GM19372 (cell line): ENCODE results near the gene ATXN10.

Experiments
- ATAC-seq: cut with Tn5 transposase; IDR thresholded peaks from one replicate; pipeline ENCODE4 v1.9.1; 2021; ENCODE audit warnings: mild to moderate bottlenecking, low read depth, moderate library complexity; ENCODE audit not compliant: unreplicated experiment

ATXN10 gene

DNA sequence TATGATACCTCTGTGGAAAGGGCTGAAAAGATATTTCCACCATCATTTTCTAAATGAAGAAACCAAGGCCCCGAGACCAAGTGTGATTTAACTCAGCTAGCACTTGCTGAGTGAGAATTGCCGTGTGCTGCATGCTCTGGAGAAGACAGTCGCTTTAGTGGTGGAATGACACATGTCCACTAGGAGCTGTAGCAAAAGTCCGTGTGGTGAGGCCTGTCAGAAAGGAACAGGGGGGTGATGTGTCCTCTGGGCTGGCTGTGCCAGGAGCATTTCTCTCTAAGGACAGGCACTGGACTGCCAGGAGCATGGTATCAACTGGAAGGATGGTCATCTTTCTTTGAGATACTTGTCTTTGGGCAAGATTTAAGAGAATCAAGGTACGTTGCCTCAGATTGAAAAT is 72.8 kb downstream of the ATXN10 start:
- no peak for ATAC-seq

DNA sequence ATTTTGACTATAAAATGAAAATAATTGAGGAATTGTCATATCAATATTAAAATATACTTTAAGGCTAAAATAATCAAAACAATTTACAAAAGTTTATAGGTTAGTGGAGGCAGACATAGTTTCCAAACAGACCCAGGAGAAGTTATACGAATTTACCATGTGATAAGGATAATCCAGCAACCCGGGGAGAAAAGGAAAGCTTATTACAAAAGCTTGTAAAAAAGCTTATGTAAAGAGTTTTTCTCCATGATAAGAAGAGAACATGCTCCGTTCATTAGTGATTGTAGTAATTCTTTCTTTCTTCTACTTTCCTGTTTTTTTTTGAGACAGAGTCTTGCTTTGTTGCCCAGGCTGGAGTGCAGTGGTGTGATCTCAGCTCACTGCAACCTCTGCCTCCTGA is 79.0 kb downstream of the ATXN10 start:
- no peak for ATAC-seq

DNA sequence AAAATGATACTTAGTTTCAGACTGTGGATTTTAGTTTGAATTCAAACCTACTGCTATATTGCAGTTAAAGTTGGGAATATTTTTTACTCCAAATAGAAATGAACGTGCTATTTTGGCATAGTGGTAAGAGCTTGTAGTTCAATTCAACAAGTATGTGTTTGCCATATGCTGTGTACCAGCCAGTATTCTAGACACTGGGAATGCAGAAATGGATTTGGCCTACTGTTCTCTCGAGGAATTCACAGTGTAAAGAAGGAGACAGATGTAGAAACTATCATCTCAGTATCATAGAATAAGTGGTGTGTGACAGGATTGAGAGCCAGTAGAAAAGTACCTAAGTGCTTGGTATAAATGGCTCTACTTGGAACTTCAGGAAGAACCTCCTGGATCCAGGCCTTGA is 80.4 kb downstream of the ATXN10 start:
- ATAC-seq: no peak

DNA sequence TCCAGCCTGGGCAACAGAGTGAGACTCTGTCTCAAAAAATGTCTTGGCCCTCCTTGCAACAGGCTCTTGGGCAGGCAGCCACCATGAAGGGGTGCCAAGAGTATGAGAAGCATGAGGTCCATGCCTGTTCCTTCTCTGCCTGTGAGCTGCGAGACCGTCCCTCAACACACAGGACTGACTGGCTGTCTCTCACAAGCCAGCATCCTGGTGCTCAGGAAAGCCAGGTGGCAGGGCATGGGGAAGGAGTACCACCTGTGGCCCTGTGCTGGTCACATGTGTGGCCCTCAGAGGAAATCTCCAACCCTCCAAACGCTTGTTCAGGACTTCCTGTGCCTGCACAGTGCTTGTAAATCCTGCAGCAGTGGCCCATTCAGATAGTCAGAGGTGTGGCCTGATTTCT is 83.2 kb downstream of the ATXN10 start:
- no peak for ATAC-seq

DNA sequence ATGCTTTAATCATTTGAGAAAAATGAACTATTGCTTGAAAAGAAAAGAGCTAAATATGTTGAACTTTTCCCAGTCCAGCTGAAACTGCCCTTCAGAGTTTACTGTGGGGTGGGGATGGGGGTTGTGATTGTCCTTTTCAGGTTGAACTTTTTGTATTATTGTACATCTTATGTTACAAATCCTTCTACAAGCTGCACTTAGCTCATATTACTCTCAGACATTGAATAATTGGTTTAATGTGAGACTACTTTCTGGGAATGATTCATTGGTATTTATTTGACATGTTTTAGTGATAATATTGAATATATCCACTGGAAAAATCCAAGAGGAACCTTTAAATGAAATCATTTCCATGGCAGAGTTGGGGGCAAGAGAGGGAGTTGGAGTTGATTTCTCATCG is 84.9 kb downstream of the ATXN10 start:
- no peak for ATAC-seq

DNA sequence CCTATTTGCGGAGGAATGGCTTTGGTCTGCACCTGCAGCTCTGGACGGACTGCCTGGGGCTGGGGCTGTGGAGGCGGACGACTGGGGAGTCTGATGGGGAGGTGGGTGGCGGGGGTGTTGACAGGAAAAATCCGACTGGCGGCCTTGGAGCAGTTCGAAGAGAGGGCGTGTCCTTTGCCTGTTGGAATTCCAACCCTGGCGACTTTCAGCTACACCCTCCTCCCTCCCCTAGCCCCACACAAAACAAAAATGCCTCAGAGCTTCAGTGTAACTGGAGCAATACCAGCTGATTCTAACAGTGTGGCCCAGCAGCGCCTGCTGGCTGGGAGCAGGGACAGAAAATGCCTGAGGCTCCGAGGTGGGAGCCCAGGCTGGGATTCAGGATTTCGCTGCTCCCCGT is 85.4 kb downstream of the ATXN10 start:
- ATAC-seq: no peak

DNA sequence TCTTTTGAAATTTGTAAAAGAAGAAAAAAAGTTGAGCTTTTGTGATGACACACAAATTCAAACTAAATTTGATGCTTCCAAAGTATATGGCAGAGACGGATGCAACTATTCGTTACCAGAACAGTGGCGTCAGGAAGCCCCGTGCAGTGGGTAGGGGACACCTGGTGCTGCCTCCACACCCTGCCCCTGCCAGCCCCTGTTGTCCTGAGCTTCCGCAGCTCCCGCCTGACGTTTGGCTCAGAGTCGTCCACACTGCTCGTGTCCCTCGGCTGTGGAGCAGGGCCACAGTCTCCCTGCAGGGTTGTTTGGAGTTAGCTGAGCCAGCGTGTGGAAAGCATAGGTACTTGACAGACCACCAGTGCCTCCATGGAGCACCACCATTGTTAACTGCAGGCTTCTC is 86.3 kb downstream of the ATXN10 start:
- no peak for ATAC-seq

DNA sequence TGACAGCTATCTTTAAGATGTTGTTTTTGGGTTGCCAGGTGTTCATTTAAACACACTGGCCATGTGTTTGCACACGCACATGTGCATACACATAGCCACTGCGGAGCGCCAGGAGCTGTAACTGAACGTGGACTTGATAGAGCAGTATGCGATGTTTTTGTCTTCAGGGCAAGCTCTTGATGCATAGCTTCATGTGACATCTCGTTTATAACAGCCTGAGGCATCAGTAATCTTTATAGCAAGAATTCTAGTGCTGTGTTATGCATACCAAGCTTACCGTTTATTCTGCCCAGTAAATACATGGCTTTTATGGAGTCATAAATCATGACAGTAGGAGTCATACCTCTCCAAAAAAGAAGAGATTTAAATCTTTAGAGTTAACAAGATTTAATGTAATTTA is 87.0 kb downstream of the ATXN10 start:
- no peak for ATAC-seq

DNA sequence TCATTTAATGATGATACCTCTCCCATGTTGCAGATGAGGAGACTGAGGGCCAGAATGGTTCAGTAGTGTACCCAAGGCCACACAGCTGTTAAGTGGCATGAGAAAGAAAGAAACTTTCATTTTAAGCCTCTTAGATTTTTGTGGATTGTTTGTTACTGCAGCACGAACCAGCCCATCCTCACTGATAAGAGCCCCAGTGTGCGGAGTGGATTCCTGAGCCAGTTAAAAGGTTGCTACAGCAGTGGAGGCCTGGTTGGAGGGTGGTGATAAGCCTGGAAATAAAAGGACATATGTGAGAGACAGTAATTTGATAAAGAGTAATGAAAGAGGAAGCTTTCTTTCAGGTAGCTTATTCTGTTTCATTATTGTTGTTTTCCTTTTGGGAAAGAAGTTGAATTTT is 89.0 kb downstream of the ATXN10 start:
- no peak for ATAC-seq

DNA sequence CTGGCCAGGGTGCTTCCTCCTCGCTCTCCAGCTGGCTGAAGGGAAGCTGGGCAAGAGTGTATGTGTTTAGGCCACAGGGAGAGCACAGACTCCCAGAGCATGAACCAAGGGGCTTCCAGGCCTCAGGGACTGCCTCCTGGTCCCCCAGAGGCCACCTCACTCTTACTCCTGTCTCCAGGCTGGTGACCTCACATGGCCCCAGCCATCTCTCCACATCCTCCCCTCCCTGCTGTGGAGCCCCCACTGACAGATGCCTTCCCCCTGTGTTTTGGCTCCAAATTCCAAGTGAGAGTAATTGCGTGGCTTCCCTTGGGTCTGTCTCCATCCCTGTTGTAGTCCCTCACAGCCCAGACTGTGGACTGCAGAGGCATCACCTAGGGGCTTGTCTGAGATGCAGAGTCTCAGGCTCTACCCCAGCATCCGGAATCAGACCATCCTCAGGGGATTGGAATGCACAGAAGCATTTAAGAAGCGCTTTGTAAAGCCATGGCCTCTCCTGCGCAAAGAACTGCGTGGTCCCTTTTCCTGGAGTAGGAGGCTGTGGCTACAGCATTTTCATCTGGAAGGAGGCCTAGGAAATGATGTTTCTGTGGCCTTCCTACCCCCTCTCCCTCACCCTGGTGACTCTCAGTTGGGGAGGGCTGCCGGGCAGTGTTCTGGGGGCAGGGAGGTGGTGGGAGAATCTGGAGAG is 91.1 kb downstream of the ATXN10 start:
- no peak for ATAC-seq

DNA sequence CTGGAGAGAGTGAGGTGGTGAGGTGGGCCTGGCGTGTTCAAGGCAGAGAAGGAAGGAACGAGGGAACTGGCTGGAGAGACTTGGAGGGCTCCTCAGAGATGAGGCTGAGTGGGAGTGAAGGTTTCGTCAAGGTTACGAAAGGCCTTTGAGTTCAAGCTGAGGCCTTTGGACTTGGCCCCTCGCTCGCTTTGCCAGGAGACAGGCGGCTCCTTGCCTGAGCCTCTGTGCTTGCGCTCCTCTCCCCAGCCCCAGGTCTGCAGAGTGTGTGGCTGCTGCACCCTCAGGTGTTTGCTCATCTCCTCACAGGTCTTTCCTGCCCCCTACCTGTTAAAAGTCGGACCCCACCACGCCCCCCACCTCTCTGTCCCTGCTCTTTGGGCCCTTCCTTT is 91.6 kb downstream of the ATXN10 start:
- no peak for ATAC-seq

DNA sequence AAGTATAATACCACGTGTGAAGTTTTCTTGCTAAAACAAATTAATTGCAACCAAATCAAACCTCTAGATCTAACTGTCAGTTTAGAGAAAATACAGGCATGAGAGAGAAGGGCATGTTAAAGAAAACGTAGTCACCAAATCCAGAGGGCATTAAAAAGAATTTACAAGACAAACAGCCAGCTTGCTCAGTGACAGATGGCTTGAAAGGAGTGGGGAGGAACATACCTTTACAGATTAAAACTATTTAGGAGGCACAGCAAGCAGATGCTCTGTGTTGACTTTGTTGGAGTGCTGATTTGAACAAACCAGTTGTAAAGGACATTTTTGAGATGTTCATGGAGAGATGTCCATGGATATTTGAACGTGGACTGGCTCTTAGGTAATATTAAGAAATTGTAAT is 96.9 kb downstream of the ATXN10 start:
- no peak for ATAC-seq

DNA sequence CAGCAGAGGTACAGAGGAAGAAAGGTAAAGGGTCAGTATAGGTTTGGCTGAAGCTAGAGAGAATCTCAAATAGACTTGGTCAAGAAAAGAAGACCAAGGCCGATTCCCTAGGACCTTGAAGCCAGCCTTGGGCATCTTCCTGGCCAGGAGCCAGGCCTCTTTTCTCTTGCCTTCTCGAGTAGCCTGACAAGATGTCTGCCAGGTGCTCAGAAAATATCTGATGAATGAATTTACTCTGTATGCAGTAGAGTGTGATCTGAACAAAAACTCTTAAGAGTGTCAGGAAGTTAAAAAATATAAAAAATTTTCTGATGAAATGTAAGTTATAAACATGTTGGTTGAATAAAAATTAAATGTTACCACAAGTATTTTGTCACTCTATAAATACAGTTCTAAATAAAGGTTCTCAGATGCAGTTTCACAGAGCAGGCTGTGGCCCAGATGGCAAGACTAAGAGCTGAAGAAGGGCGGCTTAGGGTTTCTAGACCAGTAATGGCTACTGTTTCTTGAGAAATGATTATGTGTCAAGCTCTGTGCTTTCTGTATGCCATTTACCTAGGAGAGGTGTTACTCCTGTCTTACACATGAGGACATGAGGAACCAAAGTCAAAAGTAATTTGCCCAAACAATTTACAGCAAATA is 98.1 kb downstream of the ATXN10 start:
- no peak for ATAC-seq

DNA sequence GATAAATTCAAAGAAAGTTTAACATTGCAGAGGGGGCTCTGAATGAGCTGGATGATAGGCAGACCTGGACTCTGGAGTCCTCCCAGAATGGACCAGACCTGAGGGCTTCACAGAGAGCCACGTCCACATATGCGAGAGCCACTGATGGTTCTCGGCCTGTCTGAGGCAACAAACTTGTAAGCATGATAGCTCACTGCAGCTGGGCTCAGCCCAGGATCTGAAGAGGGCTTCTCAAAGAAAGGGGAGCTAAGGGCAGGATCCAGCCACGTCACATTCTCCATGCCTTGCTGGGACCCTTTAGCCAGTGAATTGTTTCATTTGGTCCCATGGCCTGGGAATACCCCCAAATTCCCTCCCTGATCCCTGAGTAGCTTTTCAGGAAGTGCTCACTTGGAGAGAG is 98.9 kb downstream of the ATXN10 start:
- ATAC-seq: no peak

DNA sequence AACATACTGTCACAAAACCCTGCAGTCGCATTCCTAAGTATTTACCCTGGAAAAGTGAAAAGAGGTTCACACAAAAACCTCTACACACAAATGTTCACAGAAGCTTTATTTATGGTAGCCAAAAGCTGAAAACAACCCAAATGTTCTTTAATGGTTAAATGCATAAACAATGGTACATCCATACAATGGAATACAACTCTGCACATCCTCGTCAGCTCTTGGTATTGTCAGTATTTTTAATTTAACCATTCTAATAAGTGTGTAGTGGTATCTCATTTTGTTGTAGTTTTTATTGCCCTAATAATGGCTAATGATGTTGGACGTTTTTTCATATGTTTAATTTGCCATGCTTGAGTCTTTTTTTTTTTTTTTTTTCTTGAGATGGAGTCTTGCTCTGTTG is 99.4 kb downstream of the ATXN10 start:
- ATAC-seq: no peak

DNA sequence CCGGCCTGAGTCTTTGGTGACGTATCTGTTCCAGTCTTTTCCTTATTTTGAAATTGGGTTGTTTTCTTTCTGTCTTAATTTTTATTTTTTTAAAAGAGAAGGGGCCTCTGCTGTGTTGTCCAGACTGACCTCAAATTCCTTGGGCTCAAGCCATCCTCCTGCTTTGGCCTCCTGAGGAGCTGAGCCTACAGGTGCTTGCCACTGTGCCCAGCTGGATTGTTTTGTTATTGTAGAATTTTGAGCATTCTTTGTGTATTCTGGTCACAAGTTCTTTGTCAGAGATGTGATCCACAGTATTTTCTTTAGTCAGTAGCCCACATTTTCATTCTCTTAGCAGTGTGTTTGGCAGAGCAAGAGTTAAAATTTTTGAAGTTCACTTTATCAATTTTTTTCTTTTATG is 100.1 kb downstream of the ATXN10 start:
- no peak for ATAC-seq

DNA sequence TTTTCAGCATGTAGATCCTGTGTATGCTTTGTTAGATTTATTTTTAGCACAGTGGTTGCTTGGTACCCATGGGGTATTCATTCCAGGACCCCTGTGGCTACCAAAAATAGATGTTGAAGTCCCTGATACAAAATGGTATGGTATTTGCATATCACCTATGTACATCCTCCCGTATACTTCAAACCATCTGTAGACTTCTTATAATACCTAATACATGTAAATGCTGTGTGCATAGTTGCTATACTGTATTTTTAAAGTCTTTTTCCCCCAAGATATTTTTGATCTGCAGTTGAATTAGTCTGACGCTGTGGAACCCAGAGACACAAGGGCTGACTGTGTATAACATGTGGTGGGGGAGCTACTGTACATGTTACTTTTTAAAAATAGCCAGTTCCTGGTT is 101.1 kb downstream of the ATXN10 start:
- ATAC-seq: no peak

DNA sequence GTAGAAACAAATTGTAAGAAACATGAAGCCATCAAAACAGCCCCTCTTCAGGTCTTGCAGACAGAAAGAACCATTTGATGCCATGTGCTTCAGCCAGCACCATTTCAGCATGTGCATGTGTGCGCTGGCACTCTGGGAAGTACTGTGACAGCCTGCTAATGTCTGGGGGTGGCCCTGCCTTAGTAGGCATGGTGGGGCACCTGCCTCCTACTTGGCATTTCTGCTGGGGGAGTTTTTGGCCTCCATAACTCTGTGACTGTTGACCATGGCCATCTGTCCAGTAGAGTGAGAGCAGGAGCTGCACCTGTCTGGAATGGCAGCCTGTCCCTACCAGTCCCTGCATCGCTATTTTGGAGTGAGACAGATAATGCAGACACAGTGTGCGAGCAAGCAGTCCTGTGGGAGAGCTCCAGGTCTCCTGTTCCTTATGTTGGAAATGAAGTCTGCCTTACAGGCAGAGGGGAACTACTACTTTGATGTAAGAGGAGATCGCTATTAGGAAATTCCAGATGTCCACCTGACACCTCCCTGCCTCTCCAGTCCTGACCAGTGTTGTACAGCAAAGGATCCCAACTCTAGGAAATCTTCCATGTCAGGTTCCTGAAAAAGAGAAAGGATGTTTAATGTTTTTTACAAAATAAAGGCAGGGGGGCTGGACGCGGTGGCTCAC is 102.5 kb downstream of the ATXN10 start:
- no peak for ATAC-seq

DNA sequence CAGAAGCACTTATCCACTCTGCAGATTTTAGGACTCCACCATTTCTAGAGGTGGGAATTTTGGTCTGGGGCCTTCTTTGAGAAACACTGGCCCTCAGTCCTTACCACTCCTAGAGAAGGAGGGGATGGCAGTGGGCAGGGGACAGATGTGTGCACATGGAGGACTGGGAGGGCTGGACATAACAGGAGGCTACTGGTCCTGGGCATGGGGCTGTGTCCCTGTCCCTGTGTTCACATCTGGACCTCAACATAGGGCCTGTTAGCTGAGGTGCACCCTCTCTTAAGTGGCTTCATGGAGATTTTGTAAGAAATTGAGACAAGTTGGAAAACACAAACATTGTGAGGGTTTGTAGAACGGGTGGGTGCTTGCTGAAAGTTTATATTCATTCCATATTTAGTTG is 103.4 kb downstream of the ATXN10 start:
- ATAC-seq: peak; percentile 22

DNA sequence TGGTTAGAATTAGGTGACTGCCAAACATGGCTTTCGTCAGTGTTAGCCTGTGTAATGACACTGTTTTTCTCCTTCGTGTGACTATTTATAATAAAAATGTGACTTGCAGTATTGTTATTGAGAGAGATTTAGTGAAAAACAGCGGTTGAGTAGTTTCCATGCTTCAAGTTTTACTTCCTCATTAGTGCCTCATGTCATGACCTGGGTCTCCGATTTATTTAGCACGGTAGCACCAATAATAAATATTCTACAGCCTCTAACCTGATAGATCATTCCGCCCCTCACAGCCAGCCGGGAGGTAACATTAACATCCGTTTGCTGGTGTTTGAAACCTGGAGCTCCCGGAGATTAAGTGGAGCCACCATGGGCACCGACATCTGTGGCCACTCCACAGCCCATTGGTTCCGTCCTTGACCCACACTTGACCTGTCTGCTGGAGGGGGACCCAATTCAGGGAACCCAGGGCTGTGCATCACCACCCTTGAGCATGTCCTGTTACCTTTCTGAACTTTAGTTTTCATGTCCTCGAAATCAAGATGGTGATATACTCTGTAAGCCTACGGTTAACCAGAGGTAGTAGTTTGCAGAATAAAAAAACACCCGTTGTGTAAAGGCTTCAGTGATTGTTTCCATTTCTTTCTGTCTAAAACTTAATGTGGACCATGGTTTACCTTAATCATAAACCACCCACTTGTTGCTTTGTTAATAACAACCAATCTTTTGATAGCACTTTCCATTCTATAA is 104.1 kb downstream of the ATXN10 start:
- peak; percentile 69 for ATAC-seq

DNA sequence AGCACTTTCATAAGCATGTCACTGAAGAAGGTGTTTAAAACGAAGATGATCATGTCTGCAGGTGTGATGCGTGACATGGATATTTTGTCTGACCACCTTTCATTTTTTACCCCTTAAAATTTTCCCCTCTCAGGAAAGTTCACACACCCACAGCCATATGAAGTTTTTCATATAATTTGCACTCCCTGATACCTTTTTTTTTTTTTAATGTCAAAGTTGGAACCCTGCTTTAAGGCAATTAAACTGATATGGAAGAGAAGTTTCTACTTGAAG is 104.6 kb downstream of the ATXN10 start:
- ATAC-seq: no peak
